Calu3 (cell line): ENCODE measurements around the gene TRIM39. TPM values are rescaled to one million over a fixed set of nuclear protein-coding genes. Genes with fewer than 3 reads are reported as not detected.
A peak's percentile ranks its signal among the peaks of the same experiment; 100 is the strongest.
"Not testable (repeated sequence)": the region's sequence is repeated elsewhere in the genome, so short reads cannot be mapped to it uniquely, and the experiment has no call there.

Experiments used
- BruUV-seq: library from RNA; stranded (reverse); fragments of 400-500 nt; replicated peaks from 2 replicates; lab custom pipeline; 2021; lab: Mats Ljungman, UMichigan
- CTCF ChIA-PET: fragments of 300-600 bp; sonication (Branson Sonifier 250); formaldehyde crosslinking; loops from one replicate; lab custom pipeline; 2022; ENCODE audit warnings: antibody characterized with exemption; lab: Charles Lee
- DNase-seq: peaks from one replicate; pipeline ENCODE4 v3.0.0; 2022
- H3K27ac Mint-ChIP-seq: one replicate; pipeline ENCODE4 v1.8.0; 2022; ENCODE audit warnings: mixed read lengths; ENCODE audit not compliant: unreplicated experiment
- H3K27me3 Mint-ChIP-seq: one replicate; pipeline ENCODE4 v1.8.0; 2022; ENCODE audit warnings: mixed read lengths; ENCODE audit not compliant: unreplicated experiment
- H3K36me3 Mint-ChIP-seq: one replicate; pipeline ENCODE4 v1.8.0; 2022; ENCODE audit warnings: mild to moderate bottlenecking, moderate library complexity, mixed read lengths; ENCODE audit not compliant: insufficient read depth, unreplicated experiment
- H3K4me1 Mint-ChIP-seq: one replicate; pipeline ENCODE4 v1.8.0; 2022; ENCODE audit warnings: mild to moderate bottlenecking, low read depth, mixed read lengths; ENCODE audit not compliant: unreplicated experiment
- H3K4me3 Mint-ChIP-seq: one replicate; pipeline ENCODE4 v1.8.0; 2022; ENCODE audit warnings: mild to moderate bottlenecking, low read depth, moderate library complexity, mixed read lengths; ENCODE audit not compliant: unreplicated experiment
- H3K9me3 Mint-ChIP-seq: one replicate; pipeline ENCODE4 v1.8.0; 2022; ENCODE audit warnings: low read depth, mixed read lengths; ENCODE audit not compliant: unreplicated experiment
- CTCF ChIP-seq: fragments of 200-600 bp; IDR thresholded peaks from one replicate; pipeline ENCODE4 v1.8.0; 2022; ENCODE audit warnings: antibody characterized with exemption; ENCODE audit not compliant: unreplicated experiment
- intact Hi-C: fragments of 100-400 bp; cut with micrococcal nuclease; formaldehyde crosslinking; loops from one replicate; pipeline ENCODE4 v1.10.0; 2022; ENCODE audit not compliant: unreplicated experiment
- total RNA-seq: library from RNA; stranded (reverse); gene quantifications from 2 replicates; pipeline ENCODE4 v1.2.3, GENCODE V29; 2022

TRIM39 gene
- total RNA-seq, 1 experiment from 2014 or later = 22.0 TPM

GRCh38 chr6:30363459-30363858, 36.7 kb downstream of the TRIM39 start:
- no TSS peak for BruUV-seq
- no peak for TF ChIP-seq CTCF
- no peak for DNase-seq
- Mint-ChIP-seq H3K9me3 (no peaks in the 10 kb centered on the region), H3K36me3 (no peaks in the 10 kb centered on the region), H3K27me3 (peaks cover 83% of the 10 kb centered on the region), H3K4me1 (no peaks in the 10 kb centered on the region), H3K4me3 (no peak overlapping the region), H3K27ac (no peak overlapping the region)
- CTCF ChIA-PET = no interaction called here
- intact Hi-C loops = no loop called here

GRCh38 chr6:30364591-30364990, 37.9 kb downstream of the TRIM39 start:
- DNase-seq = peak; percentile 34
- no peak overlapping the region for H3K27ac Mint-ChIP-seq
- intact Hi-C loops = no loop called here

DNA sequence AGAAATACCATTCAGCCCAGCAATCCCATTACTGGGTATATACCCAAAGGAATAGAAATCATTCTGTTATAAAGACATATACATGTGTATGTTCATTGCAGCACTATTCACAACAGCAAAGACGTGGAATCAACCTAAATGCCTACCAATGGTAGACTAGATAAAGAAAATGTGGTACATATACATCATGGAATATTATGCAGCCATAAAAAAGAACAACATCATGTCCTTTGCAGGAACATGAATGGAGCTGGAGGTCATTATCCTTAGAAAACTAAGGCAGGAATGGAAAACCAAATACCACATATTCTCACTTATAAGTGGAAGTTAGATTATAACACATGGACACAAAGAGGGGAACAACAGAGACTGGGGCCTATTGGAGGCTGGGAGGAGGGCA, 42.6 kb downstream of the TRIM39 start:
- H3K9me3 Mint-ChIP-seq, H3K36me3 Mint-ChIP-seq, BruUV-seq, H3K4me3 Mint-ChIP-seq, H3K27ac Mint-ChIP-seq, H3K4me1 Mint-ChIP-seq, intact Hi-C loops, CTCF ChIA-PET, DNase-seq: not testable (repeated sequence)
- peaks cover 95% of the 10 kb centered on the region for H3K27me3 Mint-ChIP-seq

More at GRCh38 chr6:30364591-30364990, 37.9 kb downstream of the TRIM39 start:
- TF ChIP-seq CTCF = peak; percentile 23
- no peaks in the 10 kb centered on the region for H3K9me3 Mint-ChIP-seq
- H3K27me3 Mint-ChIP-seq = peaks cover 81% of the 10 kb centered on the region
- BruUV-seq = no TSS peak
- no peak overlapping the region for H3K4me3 Mint-ChIP-seq
- CTCF ChIA-PET = no interaction called here
- H3K36me3 Mint-ChIP-seq = no peaks in the 10 kb centered on the region
- H3K4me1 Mint-ChIP-seq = no peaks in the 10 kb centered on the region

DNA sequence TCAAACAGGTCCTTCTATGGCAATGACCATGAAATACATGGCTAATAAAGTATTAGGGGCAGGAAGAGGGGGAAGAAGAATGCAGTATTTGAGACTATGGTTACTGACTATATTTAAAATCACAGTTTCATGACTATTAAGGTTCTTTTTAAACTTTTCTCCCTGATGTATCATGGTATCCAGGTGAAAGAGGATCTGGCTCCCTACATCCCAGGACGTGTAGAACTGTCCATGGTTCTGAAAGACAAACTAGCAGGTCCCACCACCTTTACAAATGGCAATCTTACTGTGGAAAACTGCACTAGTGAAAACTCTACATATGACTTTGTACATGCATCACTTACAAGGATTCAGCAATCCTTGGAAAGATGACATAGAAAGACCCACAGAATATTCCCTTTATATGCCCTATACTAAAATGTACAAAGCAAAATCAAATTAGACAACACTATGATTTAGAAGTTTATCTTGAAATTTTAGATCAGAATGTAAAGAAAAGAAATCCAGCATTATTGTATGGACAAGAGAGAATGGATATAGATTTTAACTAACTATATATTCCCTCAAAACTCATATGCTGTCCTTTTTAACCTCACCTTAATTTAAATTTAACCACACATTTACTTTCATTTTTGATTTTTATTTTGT, 51.7 kb downstream of the TRIM39 start:
- H3K4me3 Mint-ChIP-seq = no peak overlapping the region
- CTCF ChIA-PET = no interaction called here
- TF ChIP-seq CTCF = no peak
- H3K9me3 Mint-ChIP-seq = no peaks in the 10 kb centered on the region
- H3K36me3 Mint-ChIP-seq = no peaks in the 10 kb centered on the region
- intact Hi-C loops = no loop called here
- no TSS peak for BruUV-seq
- DNase-seq = no peak
- peaks cover 97% of the 10 kb centered on the region for H3K27me3 Mint-ChIP-seq
- H3K27ac Mint-ChIP-seq = no peak overlapping the region
- no peaks in the 10 kb centered on the region for H3K4me1 Mint-ChIP-seq

DNA sequence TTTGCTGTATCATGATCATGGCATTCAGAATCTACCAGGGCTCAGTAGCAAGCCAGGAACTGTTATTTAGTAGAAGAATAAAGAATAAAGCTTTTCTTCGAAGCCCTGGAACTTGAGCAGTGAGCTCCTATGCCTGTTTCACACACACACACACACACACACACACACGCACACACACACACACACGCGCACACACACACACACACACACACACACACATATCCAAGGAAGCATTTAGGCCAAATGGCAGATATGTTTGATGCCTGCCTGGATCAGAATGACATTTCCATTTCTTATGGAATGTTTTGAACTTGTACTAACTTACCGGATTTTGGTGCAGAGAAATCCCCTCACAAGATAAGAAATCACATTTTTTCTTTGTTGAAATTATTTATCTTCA, 53.7 kb downstream of the TRIM39 start:
- Mint-ChIP-seq H3K27me3 (peaks cover 97% of the 10 kb centered on the region), H3K4me3 (no peak overlapping the region), H3K9me3 (no peaks in the 10 kb centered on the region), H3K4me1 (no peaks in the 10 kb centered on the region), H3K36me3 (no peaks in the 10 kb centered on the region), H3K27ac (no peak overlapping the region)
- CTCF ChIA-PET = interaction anchor here (1.0 kb wide), 1 partner anchor 26 kb away, joined by 3 read pairs; no protein-coding TSS in a partner anchor
- no peak for DNase-seq
- intact Hi-C loops = no loop called here
- BruUV-seq = no TSS peak
- TF ChIP-seq CTCF = no peak
